Suppressor macrophage treated with lipopolysaccharide for 1 hour (primary cell): ENCODE data around the gene TMEM187.
A peak's percentile ranks its signal among the peaks of the same experiment; 100 is the strongest.

Source experiments
- DNase-seq, 3 donors: peaks; one replicate each; pipeline ENCODE4 v3.0.0-alpha.2; 2020 to 2022

Gene TMEM187

DNA sequence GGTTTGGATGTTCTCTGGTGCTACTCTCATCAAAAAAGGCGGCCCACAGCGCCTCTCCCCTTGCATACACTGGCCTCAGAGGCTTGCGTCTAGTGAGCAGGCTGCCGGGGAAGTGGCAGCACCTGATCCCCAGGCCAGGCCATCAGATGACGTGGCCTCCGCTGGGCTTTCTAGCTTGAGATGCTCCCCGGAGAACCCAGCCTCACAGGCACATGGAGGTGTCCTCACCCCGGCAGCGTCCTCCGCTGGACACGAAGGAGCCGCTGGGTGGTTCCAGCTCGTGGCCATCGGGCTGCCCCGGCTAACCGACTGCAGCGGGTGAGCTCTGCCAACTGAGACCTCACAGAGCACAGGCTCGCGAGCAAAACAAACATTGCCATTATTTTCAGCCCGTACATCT lies 34.4 kb downstream of the TMEM187 start:
- no peak for DNase-seq

- DNase-seq = no peak
These were observed 36.0 kb downstream of the TMEM187 start for GRCh38 chrX:154008521-154008920.

DNA sequence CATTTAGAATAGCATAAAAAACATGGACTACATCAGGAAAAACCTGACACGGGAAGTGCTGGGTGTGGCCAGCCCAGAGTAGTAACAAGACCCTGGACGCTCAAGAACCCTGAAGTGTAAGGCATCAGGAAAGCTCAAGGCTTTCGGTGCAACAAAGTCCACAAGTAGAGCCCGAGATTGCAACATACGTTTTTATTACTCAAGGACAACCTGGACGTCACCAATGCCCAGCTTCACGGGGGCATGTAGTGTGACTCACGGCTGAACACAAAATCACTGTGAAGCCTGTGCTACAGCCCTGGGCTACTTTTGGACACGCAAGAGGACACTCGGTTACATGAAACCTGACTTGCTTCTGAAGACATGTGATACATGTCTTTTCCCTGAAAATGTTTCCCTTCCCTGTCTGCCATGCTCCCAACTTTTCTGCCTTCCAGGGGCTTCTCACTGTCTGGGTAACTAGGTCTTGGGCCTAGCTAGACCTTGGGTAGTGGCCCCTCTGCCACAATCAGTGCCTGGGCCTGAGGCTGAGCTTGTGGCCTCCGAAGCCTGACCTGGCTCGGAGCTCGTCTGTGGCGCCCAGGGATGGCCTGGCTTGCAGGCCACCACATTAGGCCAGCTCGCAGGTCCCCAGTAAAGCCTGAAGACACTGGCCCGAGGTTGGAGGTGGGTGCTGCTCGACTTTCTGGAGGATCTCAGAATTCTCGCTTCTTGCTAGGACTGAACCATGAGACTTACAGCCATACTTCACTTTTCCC lies 38.0 kb downstream of the TMEM187 start:
- peak; percentile 81 to 91 (median 86) for DNase-seq

DNA sequence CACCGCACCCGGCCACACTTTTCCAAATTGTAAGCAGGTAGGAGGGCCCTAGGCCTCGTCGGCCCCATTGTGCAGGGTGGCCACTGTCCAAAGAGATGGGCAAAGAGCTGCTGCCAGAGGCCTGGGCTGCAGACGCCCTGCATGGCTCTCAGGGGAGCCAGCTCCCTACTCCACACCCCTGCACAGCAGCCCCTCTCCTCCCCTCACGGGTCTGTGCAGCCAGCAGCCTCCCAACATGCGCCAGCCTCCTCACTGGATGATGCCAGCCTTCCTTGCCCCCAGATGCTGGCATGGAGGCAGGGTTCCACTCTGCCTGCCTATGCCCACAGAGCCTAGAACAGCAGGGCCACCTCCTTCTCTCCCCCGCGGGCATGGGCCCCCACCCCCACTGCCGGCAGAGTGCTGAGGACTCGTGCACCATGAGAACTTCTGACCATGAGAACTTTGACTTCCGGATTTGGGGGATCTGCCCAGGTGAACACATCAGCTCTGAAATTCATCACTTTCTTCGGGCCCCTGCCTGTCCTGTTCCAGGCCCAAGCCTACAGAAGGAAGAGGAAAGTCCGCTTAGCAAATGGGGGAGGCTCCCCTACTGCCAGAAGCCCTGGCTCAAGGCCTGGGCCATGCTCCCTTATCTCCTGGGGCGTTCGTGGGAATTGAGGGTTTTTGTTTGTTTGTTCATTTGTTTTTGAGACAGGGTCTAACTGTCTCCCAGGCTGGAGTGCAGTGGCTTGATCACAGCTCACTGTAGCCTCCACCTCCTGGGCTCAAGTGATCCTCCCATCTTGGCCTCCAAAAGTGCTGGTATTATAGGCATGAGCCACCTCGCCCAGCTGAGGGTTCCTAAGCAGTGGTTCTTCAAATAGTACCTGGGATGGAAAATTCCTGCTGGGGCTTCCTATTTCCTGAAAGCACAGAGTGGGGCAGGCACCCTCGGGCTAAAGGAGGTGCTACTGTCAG lies 39.1 kb downstream of the TMEM187 start:
- DNase-seq = no peak

DNA sequence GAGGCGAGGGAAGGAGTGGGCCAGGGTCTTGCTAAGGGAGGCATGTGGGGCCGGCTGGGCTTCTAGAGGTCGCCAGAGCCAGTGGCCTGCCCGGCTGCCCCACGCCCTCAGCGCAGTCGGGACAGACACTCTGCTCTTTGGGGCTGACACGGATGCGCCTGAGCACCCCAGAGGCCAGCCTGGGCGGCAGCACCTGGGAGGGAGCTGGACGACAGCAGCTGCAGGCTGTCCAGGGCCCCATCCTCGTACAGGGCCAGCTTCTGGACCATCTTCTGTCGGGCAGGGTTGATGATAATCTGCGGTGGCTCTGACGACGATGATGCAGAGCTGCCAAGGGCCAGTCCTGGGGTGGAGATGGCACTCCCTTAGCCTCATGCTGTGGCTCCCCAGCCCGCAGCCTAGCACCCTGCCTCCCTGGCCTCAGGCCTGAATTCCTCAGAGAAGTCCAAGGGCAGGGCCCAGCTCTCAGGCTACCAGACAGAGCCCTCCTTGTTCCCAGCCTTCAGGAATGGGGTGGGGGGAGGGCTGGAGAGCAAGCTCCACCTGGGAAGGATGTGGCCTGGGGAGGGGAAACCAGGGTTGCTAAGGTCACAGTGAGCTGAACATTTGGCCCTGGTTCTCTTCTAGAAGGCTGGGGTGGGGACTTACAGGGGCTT lies 39.9 kb downstream of the TMEM187 start:
- no peak for DNase-seq

GRCh38 chrX:154013001-154013421 lies 40.5 kb downstream of the TMEM187 start:
- DNase-seq = no peak

DNA sequence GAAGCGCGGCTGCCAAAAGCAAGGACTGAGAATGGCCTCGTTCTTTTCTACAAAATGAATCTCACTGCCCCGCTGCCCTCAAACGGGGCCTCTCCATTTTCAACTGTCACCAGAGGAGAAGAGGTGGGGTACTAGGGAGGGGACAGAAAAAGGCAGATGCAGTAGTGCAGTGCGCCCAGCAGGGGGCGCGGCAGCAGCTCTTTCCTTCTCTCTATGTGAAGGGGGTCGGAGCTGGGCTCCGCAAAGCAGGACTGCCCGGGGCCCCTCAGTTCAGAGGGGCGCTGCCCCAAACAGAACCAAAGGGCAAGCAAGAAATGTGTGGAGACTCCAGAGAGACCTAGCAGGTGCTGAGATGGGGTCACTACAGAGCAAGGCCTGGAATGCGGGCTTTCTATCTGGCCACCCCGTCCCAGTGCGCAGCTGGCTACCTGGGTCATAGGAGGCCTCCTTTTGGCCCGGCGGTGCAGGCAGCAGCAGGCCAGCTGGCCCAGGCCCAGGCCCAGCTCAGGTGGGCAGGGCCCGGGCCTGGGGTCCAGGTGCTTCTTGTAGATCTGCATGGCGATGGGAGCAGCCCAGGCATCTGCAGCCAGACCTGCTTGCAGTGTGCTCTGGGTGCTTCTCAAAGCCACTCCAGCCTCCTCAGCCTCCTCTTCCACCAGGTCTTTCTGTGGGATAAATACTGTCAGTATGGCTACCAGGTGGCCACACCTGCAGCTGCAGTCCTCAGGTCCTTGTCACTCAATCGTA lies 41.2 kb downstream of the TMEM187 start:
- DNase-seq = peak; percentile 46 to 47 (median 46)

DNA sequence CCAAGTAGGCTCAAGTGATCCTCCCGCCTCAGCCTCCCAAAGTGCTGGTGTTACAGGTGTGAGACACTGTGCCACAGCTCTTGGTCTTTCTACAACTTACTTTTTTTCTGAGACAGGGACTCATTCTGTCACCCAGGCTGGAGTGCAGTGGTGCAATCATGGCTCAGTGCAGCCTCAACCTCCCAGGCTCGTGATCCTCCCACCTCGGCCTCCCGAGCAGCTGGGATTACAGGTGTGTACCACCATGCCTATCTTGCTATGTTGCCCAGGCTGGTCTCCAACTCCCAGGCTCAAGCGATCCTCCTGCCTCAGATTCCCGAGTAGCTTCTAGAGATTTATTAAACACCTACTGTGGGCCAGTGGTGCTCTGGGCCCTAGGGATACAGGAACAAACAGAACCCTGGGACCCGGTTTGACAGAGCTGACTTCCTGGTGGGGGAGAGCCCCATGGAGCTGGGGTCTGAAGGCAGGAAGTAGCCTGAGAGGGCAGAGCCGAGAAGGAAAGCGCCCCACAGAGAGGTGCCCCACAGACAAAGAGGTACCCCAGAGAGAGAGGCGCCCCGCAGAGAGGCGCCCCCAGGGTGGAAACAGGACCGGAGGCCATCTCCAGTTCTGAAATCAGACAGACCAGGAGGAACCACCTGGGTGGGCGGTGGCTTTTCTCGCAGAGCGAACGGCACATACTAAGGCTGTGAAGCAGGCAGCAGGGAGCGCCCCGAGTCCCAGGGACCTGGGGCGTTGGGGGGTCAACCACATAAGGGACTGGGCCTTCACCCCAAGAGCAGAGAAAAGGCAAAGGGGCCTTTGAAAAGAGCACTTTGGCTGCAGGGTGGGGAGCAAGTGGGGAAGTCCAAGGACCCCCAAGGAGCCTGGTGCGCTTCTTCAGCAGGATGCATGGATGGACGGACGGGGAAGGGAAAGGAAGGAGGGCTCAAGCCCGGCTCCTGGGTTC lies 42.2 kb downstream of the TMEM187 start:
- DNase-seq = no peak

DNA sequence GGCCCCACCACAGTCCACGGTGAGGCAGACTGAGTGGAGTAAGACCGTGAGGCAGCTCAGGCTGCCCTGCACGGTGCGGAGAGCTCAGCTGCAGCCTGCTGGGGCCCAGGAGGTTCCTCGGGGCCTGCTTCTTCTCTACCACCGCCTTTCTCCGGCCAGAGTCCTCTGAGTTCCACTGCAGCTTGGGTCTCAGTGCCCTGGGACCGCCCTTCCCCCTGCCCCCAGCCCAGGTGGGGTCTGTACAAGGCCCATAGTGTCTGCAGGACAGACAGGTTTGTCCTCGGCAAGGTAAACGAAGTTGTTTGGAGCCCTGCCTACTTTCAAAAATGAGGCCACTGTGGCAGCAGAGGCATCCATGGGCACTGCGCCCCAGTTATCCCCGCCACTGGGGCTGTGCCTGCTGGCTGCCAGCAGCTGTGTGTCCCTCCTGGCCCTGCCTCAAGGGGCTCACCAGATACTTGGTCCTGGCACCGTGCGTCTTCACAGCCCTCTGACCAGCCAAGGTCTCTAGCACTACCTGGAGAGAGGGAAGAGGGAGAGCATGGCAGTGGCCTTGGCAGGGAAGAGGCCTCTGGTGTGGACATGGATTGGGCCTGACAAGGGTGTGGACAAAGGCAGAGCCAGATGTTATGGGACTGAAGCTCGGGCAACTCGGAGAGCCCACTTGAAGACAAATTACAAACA lies 43.2 kb downstream of the TMEM187 start:
- DNase-seq = no peak

DNA sequence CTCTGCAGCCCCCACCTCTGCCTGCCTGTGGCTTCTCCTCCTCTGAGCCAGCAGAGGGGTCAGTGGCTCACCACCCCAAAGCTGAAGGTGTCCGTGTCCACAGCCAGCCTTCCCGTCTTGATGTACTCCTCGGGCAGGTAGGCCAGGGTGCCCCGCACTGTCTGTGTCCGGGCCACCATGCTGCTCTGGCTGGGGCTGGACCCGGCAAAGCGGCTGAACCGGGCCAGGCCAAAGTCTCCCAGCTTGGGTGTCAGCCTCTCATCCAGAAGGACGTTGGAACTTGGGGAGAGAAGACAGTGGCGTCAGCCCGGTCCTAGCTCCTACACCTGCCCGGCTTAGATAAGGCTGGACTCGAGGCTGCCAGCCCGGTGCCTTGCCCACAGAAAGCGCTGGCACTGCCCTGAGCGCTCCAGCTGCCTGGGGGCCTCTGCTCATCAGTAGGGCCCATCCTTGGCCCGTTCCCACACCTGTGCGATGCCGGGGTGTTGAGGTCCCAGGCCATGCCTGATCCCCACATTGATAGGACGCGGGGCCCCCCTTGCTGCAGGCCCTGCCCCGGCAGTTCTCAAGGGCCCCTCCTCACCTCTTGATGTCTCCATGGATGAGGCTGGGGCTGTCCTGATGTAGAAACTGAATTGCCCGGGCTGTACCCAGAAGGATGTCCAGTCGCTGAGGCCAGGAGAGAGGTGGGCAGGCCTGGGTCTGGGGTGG lies 44.0 kb downstream of the TMEM187 start:
- no peak for DNase-seq

GRCh38 chrX:154017766-154018517 lies 45.4 kb downstream of the TMEM187 start:
- no peak for DNase-seq

DNA sequence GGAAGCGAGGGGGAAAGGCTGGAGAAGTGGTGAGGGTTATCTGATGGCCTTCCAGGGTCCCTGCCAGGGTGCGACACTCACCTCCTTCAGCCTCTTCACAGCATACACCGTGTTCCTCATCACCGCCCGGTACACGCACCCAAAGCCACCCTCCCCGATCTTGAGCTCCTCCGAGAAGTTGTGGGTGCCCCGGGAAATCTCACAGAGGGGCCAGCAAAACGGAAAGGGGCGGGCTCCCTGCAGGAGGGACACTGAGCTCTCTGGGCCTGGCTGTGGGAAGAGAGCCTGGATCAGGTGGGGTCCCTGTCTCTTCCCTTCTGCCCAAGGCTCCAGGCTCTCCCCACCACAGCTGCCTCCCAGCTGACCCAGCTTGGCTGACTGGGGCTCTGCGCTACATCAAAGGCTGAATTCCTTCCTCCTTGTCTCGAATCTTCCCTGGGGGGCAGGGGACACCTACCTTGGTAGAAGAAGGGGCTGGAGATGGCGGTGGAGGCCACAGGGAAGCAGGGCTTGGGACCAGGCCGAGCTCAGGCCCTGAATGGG lies 46.0 kb downstream of the TMEM187 start:
- no peak for DNase-seq

- DNase-seq = peak in 1 of 3 donors; percentile 36
These were observed 46.6 kb downstream of the TMEM187 start for GRCh38 chrX:154019061-154019621.

- peak; percentile 81 to 93 (median 86) for DNase-seq
These were observed 47.3 kb downstream of the TMEM187 start, which contains the start of gene IRAK1 for GRCh38 chrX:154019633-154020528. TSS of gene IRAK1 (minus strand) at chrX:154019902. CDS start at chrX:154019812, 90 bp downstream.

DNA sequence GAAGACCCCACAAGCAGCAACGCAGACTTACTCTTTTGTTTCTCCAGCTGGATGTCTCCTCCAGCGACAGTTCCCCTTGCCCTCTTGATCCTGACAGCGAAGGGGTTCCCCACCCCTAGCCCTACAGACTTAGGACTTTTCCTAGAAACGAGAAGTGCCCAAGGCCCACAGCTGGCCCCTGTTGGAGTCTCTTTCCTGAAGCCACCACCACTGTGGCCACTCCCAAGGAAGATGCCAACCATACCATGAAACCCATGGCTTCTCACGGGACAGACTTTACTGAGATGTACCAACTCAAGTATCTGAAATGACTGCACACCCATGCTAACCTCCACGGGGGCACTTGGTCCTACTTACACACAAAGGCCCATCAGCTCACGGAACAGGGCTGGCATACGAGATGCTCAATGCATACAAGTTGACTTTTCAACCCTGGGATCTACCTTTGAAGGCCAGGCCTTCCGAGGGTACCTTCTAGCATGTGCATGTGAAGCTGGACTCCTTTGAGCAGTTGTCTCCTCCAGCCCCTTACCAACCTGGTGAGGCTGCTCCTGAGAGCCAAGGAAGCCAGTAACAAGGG lies 48.1 kb downstream of the TMEM187 start:
- peak; percentile 77 to 83 (median 82) for DNase-seq

GRCh38 chrX:154021131-154021611 lies 48.6 kb downstream of the TMEM187 start:
- peak; percentile 79 to 88 (median 85) for DNase-seq

DNA sequence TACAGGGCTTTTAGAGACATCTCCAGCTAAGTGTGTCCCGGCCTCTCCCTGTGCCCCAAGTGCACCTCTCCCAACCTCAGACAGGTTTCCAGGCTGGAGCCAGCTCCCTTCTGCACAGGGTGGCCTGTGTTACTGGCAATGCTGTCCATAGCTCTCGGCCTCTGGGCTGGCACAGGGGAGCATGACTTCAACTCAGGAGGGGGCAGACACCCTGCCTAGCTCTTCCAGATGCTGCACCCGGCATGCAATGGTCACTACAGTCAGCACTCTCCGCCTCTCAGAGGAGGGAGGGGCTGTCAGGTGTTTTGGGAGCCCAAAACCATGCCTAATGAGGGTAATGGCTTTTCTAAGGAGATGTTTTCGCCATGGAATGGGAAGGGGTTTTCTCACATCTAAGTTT lies 49.6 kb downstream of the TMEM187 start:
- DNase-seq = no peak
